Astrocyte of the cerebellum (primary cell): ENCODE results near the gene TNNC1.

ENCODE experiments used
- DNase-seq: peaks from one replicate; pipeline ENCODE4 v3.0.0-alpha.2; 2011; ENCODE audit warnings: low read depth
- H3K4me3 ChIP-seq: 2 replicates; pipeline ENCODE4 v1.5.1; 2011; ENCODE audit warnings: mild to moderate bottlenecking, low read depth, low read length, moderate library complexity
- CTCF ChIP-seq: IDR thresholded peaks from 2 replicates; pipeline ENCODE4 v1.5.1; 2012; ENCODE audit warnings: low read length, low read depth, moderate library complexity, mild to moderate bottlenecking; ENCODE audit errors: missing control alignments
- in situ Hi-C: cut with HindIII; loops from 2 replicates; pipeline ENCODE4 v1.10.0; 2017; ENCODE audit warnings: low sequenced_read_pairs

TNNC1 gene

GRCh38 chr3:52442409-52443267, 11.2 kb downstream of the TNNC1 start:
- DNase-seq = no peak
- in situ Hi-C loops = no loop called here
- TF ChIP-seq CTCF = no peak
- H3K4me3 ChIP-seq = no peak overlapping the region

- in situ Hi-C loops = no loop called here
- DNase-seq = no peak
Measured at GRCh38 chr3:52441772-52442332, 12.0 kb downstream of the TNNC1 start.

DNA sequence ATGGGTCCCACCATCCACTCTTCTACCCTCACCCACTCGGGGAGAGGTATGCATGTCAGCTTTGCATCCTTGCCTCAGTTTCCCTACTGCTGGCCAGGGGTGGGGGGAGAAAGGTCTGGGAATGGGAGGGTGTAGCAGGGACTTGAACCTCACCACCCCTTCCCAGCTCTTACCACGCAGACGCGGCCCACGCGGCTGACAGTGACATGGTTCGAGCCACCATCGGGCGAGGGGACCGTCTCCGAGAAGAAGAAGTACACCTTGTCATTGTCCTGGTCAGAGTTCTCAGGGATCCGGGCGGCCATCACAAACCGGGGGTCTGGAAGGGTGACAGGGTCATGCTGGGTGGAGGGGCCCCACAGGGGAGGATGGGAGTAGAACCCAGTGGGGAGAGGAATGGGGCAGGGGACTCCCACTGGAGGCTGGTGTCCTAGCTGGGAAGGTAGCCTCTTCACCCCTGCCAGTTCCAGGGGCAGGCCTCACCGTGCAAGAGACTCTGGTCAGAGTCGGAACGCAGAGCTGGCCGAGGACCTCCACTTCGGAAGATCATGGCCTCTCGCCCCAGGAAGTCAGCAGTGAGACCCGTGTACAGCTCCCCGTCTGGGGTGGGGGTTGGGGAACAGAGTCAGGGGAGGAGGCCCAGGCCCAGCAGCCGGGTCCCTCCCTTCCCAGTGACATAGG, 12.6 kb downstream of the TNNC1 start:
- DNase-seq = no peak
- in situ Hi-C loops = no loop called here
- no peak overlapping the region for H3K4me3 ChIP-seq
- TF ChIP-seq CTCF = no peak

More at GRCh38 chr3:52441772-52442332, 12.0 kb downstream of the TNNC1 start:
- TF ChIP-seq CTCF = no peak
- H3K4me3 ChIP-seq = no peak overlapping the region

DNA sequence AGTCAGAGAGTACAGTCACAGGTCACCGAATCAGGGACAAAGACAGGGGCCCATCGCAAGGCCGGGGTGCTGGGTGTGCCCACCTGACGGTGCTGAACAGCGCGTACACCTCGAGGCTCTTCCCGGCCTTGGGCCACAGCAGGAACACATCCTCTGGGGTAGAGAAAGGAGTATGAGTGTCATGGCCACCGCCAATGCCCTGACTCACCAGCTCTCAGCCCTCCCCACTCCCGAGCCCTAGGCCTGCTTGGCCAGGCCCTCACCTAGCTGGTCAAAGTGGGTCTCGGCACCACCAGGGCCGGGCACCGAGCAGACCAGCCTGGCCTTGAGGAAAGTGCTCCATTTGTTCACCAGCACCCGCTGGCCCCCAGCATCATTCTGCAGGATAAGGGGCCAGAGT, 13.2 kb downstream of the TNNC1 start:
- no peak overlapping the region for H3K4me3 ChIP-seq
- in situ Hi-C loops = no loop called here
- no peak for DNase-seq
- TF ChIP-seq CTCF = no peak

- no peak for TF ChIP-seq CTCF
- in situ Hi-C loops = no loop called here
- DNase-seq = no peak
- no peak overlapping the region for H3K4me3 ChIP-seq
Measured at GRCh38 chr3:52440249-52440551, 13.6 kb downstream of the TNNC1 start.

DNA sequence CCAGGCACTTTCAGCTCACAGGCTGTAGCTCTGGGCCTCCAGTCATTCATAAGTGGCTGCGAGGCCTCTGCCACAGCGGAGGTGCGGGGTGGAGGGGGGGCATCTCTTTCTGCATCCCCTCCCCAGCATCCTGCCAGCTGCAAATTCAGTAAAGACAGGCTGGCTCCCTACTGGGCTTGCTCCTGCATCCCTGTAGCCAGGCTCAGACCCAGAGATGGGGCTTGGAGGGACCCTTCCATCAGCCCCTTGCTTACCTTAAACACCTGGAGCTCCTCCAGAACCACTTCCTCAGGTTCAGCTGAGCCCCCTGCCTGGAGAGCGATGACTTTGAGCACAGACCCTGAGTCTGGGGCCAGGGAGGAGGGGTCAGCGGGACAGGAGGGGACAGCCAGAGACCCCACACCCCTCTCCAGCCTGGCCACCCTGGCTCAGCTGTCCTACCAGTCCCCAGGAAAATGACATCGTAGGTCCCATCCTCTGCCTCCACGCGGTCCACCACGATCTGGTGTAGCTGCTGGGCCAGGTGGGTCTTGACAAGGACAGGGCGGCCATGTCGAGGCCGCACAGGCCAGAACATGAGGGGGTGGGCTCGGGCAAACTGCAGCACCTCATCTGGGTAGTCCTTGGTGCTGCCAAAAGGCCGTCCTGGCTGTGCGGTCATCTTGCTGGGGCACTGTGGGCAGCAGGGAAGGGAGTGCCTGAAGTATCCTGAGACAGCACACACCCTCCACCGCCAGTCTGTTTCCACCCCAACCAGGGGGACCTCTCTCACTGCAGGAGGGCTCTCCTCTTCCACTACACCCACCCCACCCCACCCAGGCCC, 14.2 kb downstream of the TNNC1 start:
- TF ChIP-seq CTCF = no peak
- in situ Hi-C loops = no loop called here
- DNase-seq = no peak
- H3K4me3 ChIP-seq = no peak overlapping the region
